Right lobe of liver (tissue), 6 donors: Measurements from ENCODE around the gene HSPA1L. TPM values are rescaled to one million over a fixed set of nuclear protein-coding genes. Genes with fewer than 3 reads are reported as not detected.
A peak's percentile ranks its signal among the peaks of the same experiment; 100 is the strongest.
"Not testable (repeated sequence)": the region's sequence is repeated elsewhere in the genome, so short reads cannot be mapped to it uniquely, and the experiment has no call there.

Experiments
- ATAC-seq, 4 donors: fragments of 200-7000 bp; cut with Tn5 transposase; one replicate each; pipeline ENCODE4 v1.9.1; 2020; ENCODE audit warnings: mild to moderate bottlenecking in 4 of 4, moderate library complexity in 4 of 4
- DNase-seq, 3 donors: peaks; one replicate each; pipeline ENCODE4 v3.0.0-alpha.2; 2020
- H3K27ac ChIP-seq, 3 donors: fragments of 200-600 bp; one replicate each; pipeline ENCODE4 v1.8.0; 2022
- H3K27me3 ChIP-seq, 2 donors: fragments of 200-600 bp; one replicate each; pipeline ENCODE4 v1.8.0; 2022
- H3K36me3 ChIP-seq, 4 donors: fragments of 200-600 bp; sonication (generic) in 1 of 4; one replicate each; pipeline versions ENCODE4 v1.5.1 to v1.8.0; 2017 to 2022; ENCODE audit warnings: control low read depth in 1 of 4
- H3K4me1 ChIP-seq, 4 donors: fragments of 200-600 bp; sonication (generic) in 1 of 4; one replicate each; pipeline versions ENCODE4 v1.5.1 to v1.8.0; 2017 to 2022; ENCODE audit warnings: control low read depth in 1 of 4
- H3K4me3 ChIP-seq, 3 donors: fragments of 200-600 bp; one replicate each; pipeline ENCODE4 v1.8.0; 2022
- H3K9me3 ChIP-seq, 4 donors: fragments of 200-600 bp; sonication (generic) in 1 of 4; one replicate each; pipeline versions ENCODE4 v1.5.1 to v1.8.0; 2017 to 2022; ENCODE audit warnings: control low read depth in 1 of 4
- CTCF ChIP-seq, 4 donors: fragments of 200-600 bp in 3 of 4; fragments of 450-650 bp in 1 of 4; IDR thresholded peaks; one replicate each; pipeline versions ENCODE4 v1.5.1 to v1.8.0; 2016 to 2022; ENCODE audit warnings: antibody characterized with exemption in 4 of 4, mild to moderate bottlenecking in 2 of 4
- POLR2A ChIP-seq: fragments of 450-650 bp; IDR thresholded peaks from one replicate; pipeline ENCODE4 v1.6.1; 2017; ENCODE audit warnings: antibody characterized with exemption, mild to moderate bottlenecking
- WGBS: methylation state at CpG from one replicate; pipeline ENCODE4 v1.1.6; 2018; ENCODE audit warnings: low coverage, low lambda C conversion rate; ENCODE audit not compliant: insufficient coverage; ENCODE audit errors: missing lambda C conversion rate; 5-methylcytosine and 5-hydroxymethylcytosine counted together
- intact Hi-C, 2 donors: fragments of 100-400 bp; cut with DNase I; formaldehyde crosslinking; loops; one replicate each; pipeline versions ENCODE4 v1.11.2 to v1.14.1; 2022
- total RNA-seq, 6 experiments: library from RNA; depleted of rRNA in 2 of 6; stranded (reverse); fragments of >200 nt in 2 of 6; fragmentation: NEBNext Ultra II Directional in 3 of 6; extraction: Animal tissue kit (Norgen Biotek cat#: 25700) in 3 of 6; gene quantifications; one replicate each; pipeline versions ENCODE4 v1.1.0 to v1.2.4, GENCODE V29; 2016 to 2023
- donor health status: DM: no; HTN: yes; CAD: no.
- donor health status: DM: no; HTN: no; CAD: no.
- donor health status: DM: no; HTN: no; CAD: no.
- donor health status: DM: no; HTN: yes; CAD: no.
- donor health status: DM: no; HTN: yes; CAD: no.

The HSPA1L gene
- total RNA-seq, 6 experiments from 2014 or later = 0.37 to 1.2 (median 0.56) TPM

GRCh38 chr6:31827286-31828079 is 12.4 kb upstream of the HSPA1L start, which contains the start of gene HSPA1B:
TSS of gene HSPA1B (plus strand) at chr6:31827738. CDS start at chr6:31827951, 213 bp downstream.
- peak; percentile 100 for TF ChIP-seq POLR2A
- TF ChIP-seq CTCF (IDR thresholded peaks at IDR 0.05) = no peak
- WGBS = under 1% methylated on average over 16 of the region's 56 CpGs
- no peaks in the 10 kb centered on the region for H3K9me3 ChIP-seq
- no peaks in the 10 kb centered on the region for H3K27me3 ChIP-seq
- peaks cover 0 to 29% (median 7%) of the 10 kb centered on the region in 4 donors for H3K4me1 ChIP-seq
- intact Hi-C loops = no loop called here
- DNase-seq = peak; percentile 97 to 99 (median 99)
- H3K36me3 ChIP-seq = peaks cover 0 to 3% (median 0%) of the 10 kb centered on the region in 4 donors
- peak; percentile 45 to 91 (median 69) for ATAC-seq
- H3K4me3 ChIP-seq = peak within 1 kb of the TSS; percentile 26 to 54 (median 48)
- peak within 1 kb of the TSS; percentile 87 to 98 (median 90) for H3K27ac ChIP-seq

DNA sequence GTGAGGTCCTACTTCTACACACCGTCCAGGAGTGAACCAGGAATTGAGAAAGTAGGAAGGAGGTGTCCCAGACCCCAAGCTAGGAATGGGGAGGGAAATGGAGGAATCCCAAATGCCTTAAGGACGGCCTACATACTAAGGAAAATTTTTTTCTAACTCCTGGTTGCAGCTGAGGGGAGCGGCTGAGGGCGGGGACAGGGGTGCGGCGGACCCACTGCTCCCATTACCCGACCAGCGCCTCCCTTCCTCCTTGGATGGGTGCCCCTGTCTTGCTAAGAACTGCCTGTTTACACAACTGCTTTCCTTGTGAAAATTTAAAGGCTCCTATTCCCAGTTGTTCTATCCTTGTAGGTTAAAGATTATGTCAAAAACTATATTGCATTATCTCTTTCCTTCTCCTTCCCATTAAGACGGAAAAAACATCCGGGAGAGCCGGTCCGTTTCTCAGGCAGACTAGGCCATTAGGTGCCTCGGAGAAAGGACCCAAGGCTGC is 11.8 kb upstream of the HSPA1L start:
- no peaks in the 10 kb centered on the region for H3K27me3 ChIP-seq
- DNase-seq (peak; percentile 67 to 79 (median 74)), ATAC-seq (no peak)
- H3K9me3 ChIP-seq = no peaks in the 10 kb centered on the region
- H3K27ac ChIP-seq = peak overlapping the region; percentile 87 to 98 (median 90)
- TF ChIP-seq CTCF (IDR thresholded peaks at IDR 0.05) = no peak
- TF ChIP-seq POLR2A = no peak
- peak overlapping the region; percentile 12 to 48 (median 36) for H3K4me3 ChIP-seq
- H3K36me3 ChIP-seq = peaks cover 0 to 3% (median 0%) of the 10 kb centered on the region in 4 donors
- peaks cover 0 to 29% (median 7%) of the 10 kb centered on the region in 4 donors for H3K4me1 ChIP-seq
- 35% methylated on average over 13 of the region's 13 CpGs for WGBS
- intact Hi-C loops = no loop called here

GRCh38 chr6:31825553-31825952 is 10.5 kb upstream of the HSPA1L start:
- 66% methylated on average over 4 of the region's 4 CpGs for WGBS
- Histone ChIP-seq H3K27me3 (no peaks in the 10 kb centered on the region), H3K4me3 (no peak overlapping the region), H3K27ac (peak overlapping the region in 2 of 3 donors; percentile 90 to 98), H3K4me1 (peaks cover 0 to 31% (median 12%) of the 10 kb centered on the region in 4 donors), H3K9me3 (no peaks in the 10 kb centered on the region), H3K36me3 (no peaks in the 10 kb centered on the region)
- ATAC-seq = no peak
- TF ChIP-seq POLR2A (no peak), CTCF (IDR thresholded peaks at IDR 0.05) (no peak)
- no peak for DNase-seq
- intact Hi-C loops = no loop called here

DNA sequence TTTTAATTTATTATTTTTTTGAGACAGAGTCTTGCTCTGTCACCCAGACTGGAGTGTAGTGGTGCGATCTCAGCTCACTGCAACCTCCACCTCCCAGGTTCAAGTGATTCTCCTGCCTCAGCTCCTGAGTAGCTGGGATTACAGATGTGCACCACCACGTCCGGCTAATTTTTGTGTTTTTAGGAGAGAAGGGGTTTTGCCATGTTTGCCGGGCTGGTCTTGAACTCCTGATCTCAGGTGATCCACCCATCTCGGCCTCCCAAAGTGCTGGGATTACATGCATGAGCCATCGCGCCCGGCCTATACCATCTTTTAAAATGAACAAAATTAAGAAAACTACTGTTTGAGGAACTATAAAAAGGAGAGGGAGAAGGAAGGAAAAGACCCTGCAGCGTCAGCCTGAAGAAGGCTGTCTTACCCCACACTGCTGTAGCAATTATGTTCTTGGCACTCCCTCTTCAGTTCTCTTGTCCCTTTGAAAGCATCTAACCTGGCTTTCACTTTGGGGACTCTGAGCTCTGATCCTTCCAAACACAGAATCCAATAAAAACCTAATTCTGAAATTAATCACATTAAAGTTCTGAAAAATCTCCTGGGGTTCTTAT is 8.6 kb upstream of the HSPA1L start:
- intact Hi-C loops, H3K4me3 ChIP-seq, H3K9me3 ChIP-seq, ATAC-seq, H3K27me3 ChIP-seq, H3K36me3 ChIP-seq: not testable (repeated sequence)
- WGBS = 90% methylated on average over 8 of the region's 9 CpGs
- Histone ChIP-seq H3K27ac (peak overlapping the region in 2 of 3 donors; percentile 99 to 100), H3K4me1 (peaks cover 0 to 48% (median 18%) of the 10 kb centered on the region in 4 donors)
- DNase-seq = peak in 1 of 3 donors; percentile 37
